Vagina (tissue), 2 donors: ENCODE measurements around the gene STIMATE.

Experiments used
- POLR2A ChIP-seq, 2 donors: fragments of 450-650 bp; IDR thresholded peaks; one replicate each; pipeline ENCODE4 v1.6.1; 2017; ENCODE audit warnings: antibody characterized with exemption in 2 of 2, mild to moderate bottlenecking in 2 of 2, moderate library complexity in 2 of 2
- POLR2AphosphoS5 ChIP-seq, 2 donors: sonication (generic); formaldehyde crosslinking; IDR thresholded peaks; one replicate each; pipeline ENCODE4 v1.9.0; 2017; ENCODE audit warnings: antibody characterized with exemption in 2 of 2, mild to moderate bottlenecking in 2 of 2, low read depth in 1 of 2; ENCODE audit not compliant: insufficient read depth in 1 of 2
- TF ChIP-seq, protein P1 (sequence below), 3 experiments: fragments of 450-650 bp in 2 of 3; fragments of 200-600 bp in 1 of 3; sonication (generic) in 1 of 3; IDR thresholded peaks; one replicate each; pipeline ENCODE4 v1.5.1; 2017 to 2019; ENCODE audit warnings: antibody characterized with exemption in 3 of 3, mild to moderate bottlenecking in 2 of 3, moderate library complexity in 2 of 3

GRCh38 chr3:52865994-52866393 lies 31.4 kb downstream of the STIMATE start:
- TF ChIP-seq, protein P1, sequence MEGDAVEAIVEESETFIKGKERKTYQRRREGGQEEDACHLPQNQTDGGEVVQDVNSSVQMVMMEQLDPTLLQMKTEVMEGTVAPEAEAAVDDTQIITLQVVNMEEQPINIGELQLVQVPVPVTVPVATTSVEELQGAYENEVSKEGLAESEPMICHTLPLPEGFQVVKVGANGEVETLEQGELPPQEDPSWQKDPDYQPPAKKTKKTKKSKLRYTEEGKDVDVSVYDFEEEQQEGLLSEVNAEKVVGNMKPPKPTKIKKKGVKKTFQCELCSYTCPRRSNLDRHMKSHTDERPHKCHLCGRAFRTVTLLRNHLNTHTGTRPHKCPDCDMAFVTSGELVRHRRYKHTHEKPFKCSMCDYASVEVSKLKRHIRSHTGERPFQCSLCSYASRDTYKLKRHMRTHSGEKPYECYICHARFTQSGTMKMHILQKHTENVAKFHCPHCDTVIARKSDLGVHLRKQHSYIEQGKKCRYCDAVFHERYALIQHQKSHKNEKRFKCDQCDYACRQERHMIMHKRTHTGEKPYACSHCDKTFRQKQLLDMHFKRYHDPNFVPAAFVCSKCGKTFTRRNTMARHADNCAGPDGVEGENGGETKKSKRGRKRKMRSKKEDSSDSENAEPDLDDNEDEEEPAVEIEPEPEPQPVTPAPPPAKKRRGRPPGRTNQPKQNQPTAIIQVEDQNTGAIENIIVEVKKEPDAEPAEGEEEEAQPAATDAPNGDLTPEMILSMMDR (IDR thresholded peaks at IDR 0.05) = no peak
- no peak for TF ChIP-seq POLR2A (IDR thresholded peaks at IDR 0.05)
- TF ChIP-seq POLR2AphosphoS5 (IDR thresholded peaks at IDR 0.05; ENCODE audit: insufficient read depth in 1 of 2, low read depth in 1 of 2) = no peak
